Activated T-helper 1 cell treated with anti-CD3 and anti-CD28 coated beads, Interleukin-12 subunit alpha, Interleukin-12 subunit beta, Interleukin-2, Interleukin-4 antibody, amounts not matched to agents 30 ng/mL and 10 ng/mL and 1 ng/mL, durations not matched to agents 14 hours and 24 hours and 36 hours (primary cell): Measurements from ENCODE around the gene USP5. TPM values are rescaled to one million over a fixed set of nuclear protein-coding genes. Genes with fewer than 3 reads are reported as not detected.

Experiments used
- DNase-seq: peaks from one replicate; pipeline ENCODE4 v3.0.0; 2021; ENCODE audit warnings: low spot score
- H3K27ac Mint-ChIP-seq: one replicate; pipeline ENCODE4 v1.8.0; 2021; ENCODE audit warnings: mild to moderate bottlenecking, mixed read lengths
- H3K27me3 Mint-ChIP-seq: one replicate; pipeline ENCODE4 v1.8.0; 2022; ENCODE audit warnings: mild to moderate bottlenecking, moderate library complexity, mixed read lengths; ENCODE audit not compliant: insufficient read depth
- H3K36me3 Mint-ChIP-seq: one replicate; pipeline ENCODE4 v1.8.0; 2021; ENCODE audit warnings: low read depth, mixed read lengths
- H3K4me1 Mint-ChIP-seq: one replicate; pipeline ENCODE4 v1.8.0; 2021; ENCODE audit warnings: low read depth, mixed read lengths
- H3K4me3 Mint-ChIP-seq: one replicate; pipeline ENCODE4 v1.8.0; 2021; ENCODE audit warnings: mild to moderate bottlenecking, moderate library complexity, mixed read lengths
- H3K9me3 Mint-ChIP-seq: one replicate; pipeline ENCODE4 v1.8.0; 2021; ENCODE audit warnings: mixed read lengths
- intact Hi-C: fragments of 100-400 bp; cut with micrococcal nuclease; formaldehyde crosslinking; loops from one replicate; pipeline ENCODE4 v1.15.1; 2024
- total RNA-seq: library from RNA; stranded (reverse); gene quantifications from 2 replicates; pipeline ENCODE4 v1.2.3, GENCODE V29; 2022

Gene USP5
- total RNA-seq, 1 donor from 2014 or later: 127 TPM

- Mint-ChIP-seq H3K36me3 (no peaks in the 10 kb centered on the region), H3K9me3 (no peaks in the 10 kb centered on the region), H3K4me1 (peaks cover 31% of the 10 kb centered on the region), H3K27me3 (peaks cover 47% of the 10 kb centered on the region), H3K27ac (peak overlapping the region; percentile 78), H3K4me3 (peak overlapping the region; percentile 90)
- DNase-seq: no peak
- intact Hi-C loops: loop anchor here (5.0 kb wide), 1 partner anchor 57 kb away; the partner anchor contains the start of gene LAG3
Observed at GRCh38 chr12:6828781-6829535, 23.0 kb upstream of the USP5 start.

- Mint-ChIP-seq H3K27me3 (peaks cover 45% of the 10 kb centered on the region), H3K9me3 (no peaks in the 10 kb centered on the region), H3K4me1 (peaks cover 36% of the 10 kb centered on the region), H3K4me3 (peak overlapping the region; percentile 90), H3K27ac (peak overlapping the region; percentile 78), H3K36me3 (no peaks in the 10 kb centered on the region)
- DNase-seq: no peak
- intact Hi-C loops: loop anchor here (5.0 kb wide), 1 partner anchor 57 kb away; the partner anchor contains the start of gene LAG3
Observed at GRCh38 chr12:6829536-6830220, 22.3 kb upstream of the USP5 start.

GRCh38 chr12:6830286-6830890 lies 21.6 kb upstream of the USP5 start:
- no peak for DNase-seq
- H3K4me3 Mint-ChIP-seq: peak overlapping the region; percentile 63
- no peak overlapping the region for H3K27ac Mint-ChIP-seq
- intact Hi-C loops: no loop called here
- no peaks in the 10 kb centered on the region for H3K9me3 Mint-ChIP-seq
- no peaks in the 10 kb centered on the region for H3K36me3 Mint-ChIP-seq
- H3K4me1 Mint-ChIP-seq: peaks cover 32% of the 10 kb centered on the region
- H3K27me3 Mint-ChIP-seq: peaks cover 39% of the 10 kb centered on the region

GRCh38 chr12:6830999-6831398 lies 21.0 kb upstream of the USP5 start:
- intact Hi-C loops: no loop called here
- H3K27ac Mint-ChIP-seq: no peak overlapping the region
- peaks cover 33% of the 10 kb centered on the region for H3K27me3 Mint-ChIP-seq
- H3K9me3 Mint-ChIP-seq: no peaks in the 10 kb centered on the region
- H3K4me3 Mint-ChIP-seq: peak overlapping the region; percentile 63
- H3K4me1 Mint-ChIP-seq: peaks cover 32% of the 10 kb centered on the region
- no peaks in the 10 kb centered on the region for H3K36me3 Mint-ChIP-seq
- DNase-seq: no peak

- Mint-ChIP-seq H3K4me1 (peaks cover 35% of the 10 kb centered on the region), H3K36me3 (no peaks in the 10 kb centered on the region), H3K27ac (no peak overlapping the region), H3K27me3 (peaks cover 30% of the 10 kb centered on the region), H3K4me3 (no peak overlapping the region), H3K9me3 (no peaks in the 10 kb centered on the region)
- intact Hi-C loops: no loop called here
- no peak for DNase-seq
Observed at GRCh38 chr12:6831450-6831995, 20.4 kb upstream of the USP5 start.

GRCh38 chr12:6832125-6832524 lies 19.8 kb upstream of the USP5 start:
- Mint-ChIP-seq H3K36me3 (no peaks in the 10 kb centered on the region), H3K27me3 (peaks cover 30% of the 10 kb centered on the region), H3K9me3 (no peaks in the 10 kb centered on the region), H3K4me1 (peaks cover 34% of the 10 kb centered on the region), H3K4me3 (no peak overlapping the region), H3K27ac (no peak overlapping the region)
- no peak for DNase-seq
- intact Hi-C loops: no loop called here

GRCh38 chr12:6833189-6833890 lies 18.6 kb upstream of the USP5 start:
- Mint-ChIP-seq H3K27ac (no peak overlapping the region), H3K4me3 (no peak overlapping the region), H3K27me3 (peaks cover 24% of the 10 kb centered on the region), H3K4me1 (peaks cover 23% of the 10 kb centered on the region), H3K36me3 (no peaks in the 10 kb centered on the region), H3K9me3 (no peaks in the 10 kb centered on the region)
- no peak for DNase-seq
- intact Hi-C loops: no loop called here

- Mint-ChIP-seq H3K27me3 (peaks cover 20% of the 10 kb centered on the region), H3K36me3 (no peaks in the 10 kb centered on the region), H3K9me3 (no peaks in the 10 kb centered on the region), H3K27ac (no peak overlapping the region), H3K4me3 (no peak overlapping the region), H3K4me1 (peaks cover 18% of the 10 kb centered on the region)
- intact Hi-C loops: loop anchor here (2.0 kb wide), 1 partner anchor 39 kb away; the partner anchor contains the start of gene SPSB2
- DNase-seq: no peak
Observed at GRCh38 chr12:6834254-6834653, 17.7 kb upstream of the USP5 start.

- Mint-ChIP-seq H3K4me1 (peaks cover 14% of the 10 kb centered on the region), H3K27ac (no peak overlapping the region), H3K36me3 (no peaks in the 10 kb centered on the region), H3K9me3 (no peaks in the 10 kb centered on the region), H3K4me3 (no peak overlapping the region), H3K27me3 (peaks cover 17% of the 10 kb centered on the region)
- DNase-seq: no peak
- intact Hi-C loops: loop anchor here (1.0 to 2.0 kb wide), 2 partner anchors 17 to 38 kb away; partner anchors contain the start of genes SPSB2 and USP5
Observed at GRCh38 chr12:6834873-6835272, 17.1 kb upstream of the USP5 start.

GRCh38 chr12:6836851-6837250 lies 15.1 kb upstream of the USP5 start:
- Mint-ChIP-seq H3K27me3 (peaks cover 7% of the 10 kb centered on the region), H3K4me1 (peaks cover 14% of the 10 kb centered on the region)

GRCh38 chr12:6837370-6838060 lies 14.4 kb upstream of the USP5 start:
- H3K4me1 Mint-ChIP-seq: peaks cover 14% of the 10 kb centered on the region
- peaks cover 7% of the 10 kb centered on the region for H3K27me3 Mint-ChIP-seq
- intact Hi-C loops: no loop called here
- no peaks in the 10 kb centered on the region for H3K9me3 Mint-ChIP-seq
- H3K27ac Mint-ChIP-seq: no peak overlapping the region
- no peak overlapping the region for H3K4me3 Mint-ChIP-seq
- no peaks in the 10 kb centered on the region for H3K36me3 Mint-ChIP-seq
- DNase-seq: no peak

More at GRCh38 chr12:6836851-6837250, 15.1 kb upstream of the USP5 start:
- Mint-ChIP-seq H3K27ac (no peak overlapping the region), H3K4me3 (no peak overlapping the region), H3K9me3 (no peaks in the 10 kb centered on the region), H3K36me3 (no peaks in the 10 kb centered on the region)
- intact Hi-C loops: no loop called here
- DNase-seq: no peak

- H3K4me1 Mint-ChIP-seq: peaks cover 14% of the 10 kb centered on the region
- no peaks in the 10 kb centered on the region for H3K9me3 Mint-ChIP-seq
- no peaks in the 10 kb centered on the region for H3K36me3 Mint-ChIP-seq
- peaks cover 5% of the 10 kb centered on the region for H3K27me3 Mint-ChIP-seq
- DNase-seq: no peak
- intact Hi-C loops: no loop called here
- H3K4me3 Mint-ChIP-seq: no peak overlapping the region
- H3K27ac Mint-ChIP-seq: no peak overlapping the region
Observed at GRCh38 chr12:6838854-6839253, 13.1 kb upstream of the USP5 start.
